Smooth muscle cell (in vitro differentiated cells): ENCODE results near the gene NR2F1-AS1. TPM values are rescaled to one million over a fixed set of nuclear protein-coding genes. Genes with fewer than 3 reads are reported as not detected.

Source experiments
- DNase-seq: peaks from one replicate; lab custom pipeline; 2025; ENCODE audit not compliant: unreplicated experiment; lab: John Stamatoyannopoulos, UW
- H2AFZ ChIP-seq: fragments of 200-600 bp; sonication (generic); 2 replicates; pipeline ENCODE4 v1.6.0; 2016; ENCODE audit warnings: antibody characterized with exemption, low read depth, mild to moderate bottlenecking
- H3F3A ChIP-seq: fragments of 200-600 bp; sonication (generic); 2 replicates; pipeline ENCODE4 v1.6.0; 2017; ENCODE audit warnings: antibody characterized with exemption, low read depth
- H3K27ac ChIP-seq: fragments of 200-600 bp; sonication (generic); 2 replicates; pipeline ENCODE4 v1.5.1; 2016; ENCODE audit warnings: low read depth, mild to moderate bottlenecking
- H3K27me3 ChIP-seq: fragments of 200-600 bp; sonication (generic); 2 replicates; pipeline ENCODE4 v1.6.1; 2016; ENCODE audit warnings: low read depth, mild to moderate bottlenecking
- H3K36me3 ChIP-seq: fragments of 200-600 bp; sonication (generic); 2 replicates; pipeline ENCODE4 v1.5.1; 2016; ENCODE audit warnings: low read depth
- H3K4me1 ChIP-seq: fragments of 200-600 bp; sonication (generic); 2 replicates; pipeline ENCODE4 v1.5.1; 2016; ENCODE audit warnings: low read depth
- H3K4me2 ChIP-seq: fragments of 200-600 bp; sonication (generic); 2 replicates; pipeline ENCODE4 v1.6.0; 2016; ENCODE audit warnings: mild to moderate bottlenecking
- H3K4me3 ChIP-seq: fragments of 200-600 bp; sonication (generic); 2 replicates; pipeline ENCODE4 v1.5.1; 2016; ENCODE audit warnings: mild to moderate bottlenecking
- H3K79me2 ChIP-seq: fragments of 200-600 bp; sonication (generic); 2 replicates; pipeline ENCODE4 v1.6.0; 2016; ENCODE audit warnings: low read depth, mild to moderate bottlenecking
- H3K9ac ChIP-seq: fragments of 200-600 bp; sonication (generic); 2 replicates; pipeline ENCODE4 v1.6.0; 2016; ENCODE audit warnings: low read depth
- H3K9me3 ChIP-seq: fragments of 200-600 bp; sonication (generic); replicated peaks from 2 replicates; pipeline ENCODE4 v1.5.1; 2016; ENCODE audit warnings: low read depth
- H4K20me1 ChIP-seq: fragments of 200-600 bp; sonication (generic); 2 replicates; pipeline ENCODE4 v1.6.0; 2016; ENCODE audit warnings: low read depth
- CTCF ChIP-seq: fragments of 200-600 bp; sonication (generic); IDR thresholded peaks from 2 replicates; pipeline ENCODE4 v1.5.1; 2017; ENCODE audit warnings: borderline replicate concordance, mild to moderate bottlenecking, antibody characterized with exemption; ENCODE audit not compliant: insufficient read depth, poor library complexity, severe bottlenecking
- WGBS: methylation state at CpG from one replicate; pipeline ENCODE4 v1.1.7; 2016; ENCODE audit warnings: low lambda C conversion rate; 5-methylcytosine and 5-hydroxymethylcytosine counted together
- polyA plus RNA-seq: library from polyadenylated mRNA; unstranded; fragments of >200 nt; fragmentation: Nextera tagmentation; extraction: Ambion mirVana; gene quantifications from 2 replicates; pipeline ENCODE4 v1.2.1, GENCODE V29; 2016
- total RNA-seq: library from RNA; depleted of rRNA; stranded (reverse); fragments of >200 nt; gene quantifications from 2 replicates; pipeline ENCODE4 v1.2.3, GENCODE V29; 2014

NR2F1-AS1 gene
- total and polyA plus RNA-seq, 2 experiments from 2014 or later = 18.7 to 26.1 TPM

GRCh38 chr5:93417490-93417889 lies 163.5 kb downstream of the NR2F1-AS1 start:
- DNase-seq = no peak
- no peak for TF ChIP-seq CTCF

GRCh38 chr5:93415819-93416218 lies 165.2 kb downstream of the NR2F1-AS1 start:
- H2AFZ ChIP-seq = no peak overlapping the region
- no peaks in the 10 kb centered on the region for H3K9me3 ChIP-seq
- no peaks in the 10 kb centered on the region for H3K79me2 ChIP-seq
- H3K36me3 ChIP-seq = no peaks in the 10 kb centered on the region
- no peaks in the 10 kb centered on the region for H3F3A ChIP-seq
- H3K4me2 ChIP-seq = no peak overlapping the region
- no peak overlapping the region for H3K27ac ChIP-seq
- no peak overlapping the region for H3K9ac ChIP-seq
- no peak for DNase-seq
- H4K20me1 ChIP-seq = no peaks in the 10 kb centered on the region
- no peak overlapping the region for H3K4me3 ChIP-seq
- H3K4me1 ChIP-seq = peaks cover 8% of the 10 kb centered on the region
- 89% methylated on average over 1 of the region's 1 CpG for WGBS
- no peaks in the 10 kb centered on the region for H3K27me3 ChIP-seq
- no peak for TF ChIP-seq CTCF

More at GRCh38 chr5:93417490-93417889, 163.5 kb downstream of the NR2F1-AS1 start:
- Histone ChIP-seq H3K27me3 (no peaks in the 10 kb centered on the region), H3F3A (no peaks in the 10 kb centered on the region), H3K4me1 (peaks cover 21% of the 10 kb centered on the region), H3K4me3 (no peak overlapping the region), H3K36me3 (no peaks in the 10 kb centered on the region), H4K20me1 (no peaks in the 10 kb centered on the region), H3K27ac (no peak overlapping the region), H3K9ac (no peak overlapping the region), H3K4me2 (no peak overlapping the region), H2AFZ (no peak overlapping the region), H3K79me2 (no peaks in the 10 kb centered on the region), H3K9me3 (no peaks in the 10 kb centered on the region)
- WGBS = 90% methylated on average over 3 of the region's 3 CpGs

GRCh38 chr5:93411716-93412115 lies 169.3 kb downstream of the NR2F1-AS1 start:
- Histone ChIP-seq H3K27me3 (no peaks in the 10 kb centered on the region), H3K79me2 (no peaks in the 10 kb centered on the region), H3K9me3 (no peaks in the 10 kb centered on the region), H3K4me2 (no peak overlapping the region), H4K20me1 (no peaks in the 10 kb centered on the region), H3K36me3 (no peaks in the 10 kb centered on the region), H3K4me1 (peaks cover 18% of the 10 kb centered on the region), H3F3A (no peaks in the 10 kb centered on the region), H3K27ac (no peak overlapping the region), H3K4me3 (no peak overlapping the region), H3K9ac (no peak overlapping the region), H2AFZ (no peak overlapping the region)
- DNase-seq = no peak
- WGBS = 88% methylated on average over 3 of the region's 3 CpGs
- no peak for TF ChIP-seq CTCF

GRCh38 chr5:93409691-93410090 lies 171.3 kb downstream of the NR2F1-AS1 start:
- H3K27me3 ChIP-seq = no peaks in the 10 kb centered on the region
- no peak overlapping the region for H3K4me2 ChIP-seq
- peaks cover 23% of the 10 kb centered on the region for H3K4me1 ChIP-seq
- H3K9ac ChIP-seq = no peak overlapping the region
- H3K9me3 ChIP-seq = no peaks in the 10 kb centered on the region
- no peaks in the 10 kb centered on the region for H4K20me1 ChIP-seq
- no peaks in the 10 kb centered on the region for H3K36me3 ChIP-seq
- no peaks in the 10 kb centered on the region for H3F3A ChIP-seq
- no peak overlapping the region for H3K4me3 ChIP-seq
- no peak for DNase-seq
- TF ChIP-seq CTCF = no peak
- H3K79me2 ChIP-seq = no peaks in the 10 kb centered on the region
- H3K27ac ChIP-seq = no peak overlapping the region
- no peak overlapping the region for H2AFZ ChIP-seq
